ENCODE results near the gene SERAC1.

SERAC1 gene

GRCh38 chr6:158118886-158119285, 49.2 kb downstream of the SERAC1 start:
- DNase-seq, result no peak

- DNase-seq, result no peak
These were observed 52.6 kb downstream of the SERAC1 start for GRCh38 chr6:158115508-158115907.

- DNase-seq, result no peak
These were observed 53.0 kb downstream of the SERAC1 start for GRCh38 chr6:158115102-158115501.

- no peak for DNase-seq
These were observed 54.3 kb downstream of the SERAC1 start for GRCh38 chr6:158113802-158114201.

DNA sequence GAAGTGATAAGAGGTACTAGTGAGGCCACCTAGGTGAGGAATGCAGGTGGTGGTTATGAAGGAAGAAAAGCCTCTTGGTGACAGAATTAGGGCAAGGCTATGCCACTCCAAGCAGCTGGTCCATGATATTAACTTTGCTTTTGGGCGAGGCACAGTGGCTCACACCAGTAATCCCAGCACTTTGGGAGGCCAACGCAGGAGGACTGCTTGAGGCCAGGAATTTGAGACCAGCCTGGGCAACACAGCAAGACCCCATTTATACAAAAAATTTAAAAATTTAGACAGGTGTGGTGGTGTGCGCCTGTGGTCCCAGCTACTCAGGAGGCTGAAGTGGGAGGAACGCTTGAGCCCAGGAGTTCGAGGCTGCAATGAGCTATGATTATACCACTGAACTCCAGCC, 56.1 kb downstream of the SERAC1 start:
- no peak for DNase-seq

DNA sequence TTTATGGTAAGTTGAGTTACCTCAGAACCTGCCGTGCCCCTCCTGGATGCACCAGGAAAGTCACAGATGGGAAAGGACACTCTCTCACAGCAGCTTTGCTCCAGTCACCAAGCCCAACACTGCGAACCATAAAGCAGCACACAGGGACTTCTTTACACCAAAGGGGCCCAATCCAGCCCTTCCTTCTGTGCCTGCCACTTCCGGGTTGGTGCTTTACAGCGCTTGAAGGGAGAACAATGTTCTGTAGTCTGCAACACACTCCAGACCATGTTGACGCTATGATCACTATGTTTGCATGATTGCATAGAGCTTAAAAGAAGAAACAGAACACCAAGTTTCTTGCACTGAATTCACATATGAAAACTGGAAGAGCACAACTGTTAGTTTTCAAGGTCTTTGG, 57.1 kb downstream of the SERAC1 start:
- no peak for DNase-seq

GRCh38 chr6:158109748-158110147, 58.3 kb downstream of the SERAC1 start:
- no peak for DNase-seq

DNA sequence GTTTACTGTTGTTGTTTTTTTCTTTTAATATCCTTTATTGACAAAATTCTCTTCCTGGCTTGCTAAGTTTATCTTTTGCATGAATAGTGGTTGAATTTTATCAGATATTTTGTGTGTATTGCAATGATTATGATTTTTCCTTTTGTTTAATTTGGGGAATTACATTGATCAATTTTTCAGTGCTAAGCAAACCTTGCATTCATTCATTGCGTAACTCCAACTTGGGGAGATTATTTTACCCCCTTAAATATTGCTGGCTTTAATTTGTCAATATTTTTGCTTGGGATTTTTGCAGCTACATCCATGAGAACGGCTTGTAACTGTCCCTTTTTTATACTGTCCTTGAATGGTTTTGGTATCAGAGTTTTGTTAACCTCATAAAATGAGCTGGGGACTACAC, 63.4 kb downstream of the SERAC1 start:
- no peak for DNase-seq

GRCh38 chr6:158103228-158103627, 64.8 kb downstream of the SERAC1 start:
- DNase-seq, result no peak

DNA sequence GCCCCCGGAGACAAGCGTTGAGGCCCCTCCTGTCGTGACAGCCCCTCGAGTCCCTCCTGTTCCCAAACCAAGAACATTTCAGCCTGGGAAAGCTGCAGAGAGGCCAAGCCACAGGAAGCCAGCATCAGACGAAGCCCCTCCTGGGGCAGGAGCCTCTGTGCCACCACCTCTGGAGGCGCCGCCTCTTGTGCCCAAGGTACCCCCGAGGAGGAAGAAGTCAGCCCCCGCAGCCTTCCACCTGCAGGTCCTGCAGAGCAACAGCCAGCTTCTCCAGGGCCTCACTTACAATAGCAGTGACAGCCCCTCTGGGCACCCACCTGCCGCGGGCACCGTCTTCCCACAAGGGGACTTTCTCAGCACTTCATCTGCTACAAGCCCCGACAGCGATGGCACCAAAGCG, 72.4 kb downstream of the SERAC1 start:
- DNase-seq, result no peak

DNA sequence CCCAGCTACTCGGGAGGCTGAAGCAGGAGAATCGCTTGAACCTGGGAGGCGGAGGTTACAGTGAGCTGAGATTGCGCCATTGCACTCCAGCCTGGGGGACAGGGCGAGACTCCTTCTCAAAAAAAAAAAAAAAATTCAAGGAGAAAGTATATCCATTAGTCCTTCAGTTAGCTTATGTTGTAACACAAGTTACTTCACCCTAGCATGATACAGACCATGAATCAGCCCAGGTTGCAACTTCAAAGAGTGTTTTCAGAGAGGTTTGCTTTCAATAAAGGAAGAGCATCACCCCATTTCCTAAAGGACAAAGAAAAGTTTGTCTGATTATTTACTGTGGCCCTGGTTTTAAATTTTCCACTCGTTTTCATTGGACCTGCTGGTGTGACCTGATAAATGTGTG, 73.0 kb downstream of the SERAC1 start:
- no peak for DNase-seq

DNA sequence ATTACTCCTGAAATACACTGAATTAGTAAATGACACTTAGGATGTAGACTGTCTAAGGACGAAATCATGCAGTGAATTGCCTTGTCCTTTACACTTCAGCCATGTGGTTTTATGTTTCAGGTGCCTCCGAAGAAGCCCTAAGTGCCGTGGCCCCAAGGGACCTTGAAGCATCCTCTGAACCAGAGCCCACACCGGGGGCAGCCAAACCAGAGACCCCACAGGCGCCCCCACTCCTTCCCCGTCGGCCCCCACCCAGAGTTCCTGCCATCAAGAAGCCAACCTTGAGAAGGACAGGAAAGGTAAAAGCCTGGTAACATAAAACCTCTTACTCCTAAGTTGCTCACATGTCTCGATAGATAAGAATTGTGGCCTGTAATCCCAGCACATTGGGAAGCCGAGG, 75.3 kb downstream of the SERAC1 start:
- no peak for DNase-seq

GRCh38 chr6:158087224-158087867, 80.7 kb downstream of the SERAC1 start:
- no peak for DNase-seq

GRCh38 chr6:158086504-158087223, 81.4 kb downstream of the SERAC1 start:
- no peak for DNase-seq

GRCh38 chr6:158086054-158086503, 82.0 kb downstream of the SERAC1 start:
- DNase-seq, result no peak

DNA sequence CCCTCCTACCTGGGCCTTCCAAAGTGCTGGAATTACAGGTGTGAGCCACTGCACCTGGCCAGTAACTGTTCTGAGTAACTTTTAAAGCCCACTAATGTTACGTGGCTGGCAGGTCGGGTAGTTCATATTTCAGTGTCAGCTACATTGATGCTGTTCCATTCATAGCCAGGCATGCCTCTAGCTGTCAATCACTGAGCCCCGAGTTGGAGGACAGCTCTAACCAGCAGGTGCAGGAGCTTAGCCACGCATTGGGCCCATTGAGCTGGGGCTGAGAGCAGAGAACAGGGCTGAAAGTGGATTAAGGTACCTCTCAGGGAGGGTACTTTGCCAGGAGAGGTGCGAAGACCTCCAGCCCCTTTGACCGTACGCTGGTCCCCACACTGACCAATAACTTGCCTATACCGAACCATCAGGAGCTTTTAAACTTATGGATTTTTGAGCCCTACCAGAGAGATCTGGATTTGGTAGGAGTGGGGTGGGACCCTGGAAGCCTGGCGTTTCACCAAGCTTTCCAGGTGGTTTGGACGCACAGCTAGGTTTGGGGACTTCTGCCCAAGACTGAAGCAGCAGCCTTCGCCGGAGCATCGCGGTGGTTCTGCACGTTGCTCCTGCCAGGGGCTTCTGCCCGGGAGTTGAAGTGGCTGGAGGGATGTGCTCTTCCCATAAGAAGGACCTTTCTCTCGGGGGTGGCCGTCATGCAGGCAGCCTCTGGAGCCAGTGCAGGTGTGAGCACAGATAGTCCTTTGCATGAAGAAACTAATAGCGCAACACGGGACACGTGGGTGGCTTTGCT, 82.6 kb downstream of the SERAC1 start:
- DNase-seq, result no peak

GRCh38 chr6:158083455-158084325, 84.4 kb downstream of the SERAC1 start:
- no peak for DNase-seq

DNA sequence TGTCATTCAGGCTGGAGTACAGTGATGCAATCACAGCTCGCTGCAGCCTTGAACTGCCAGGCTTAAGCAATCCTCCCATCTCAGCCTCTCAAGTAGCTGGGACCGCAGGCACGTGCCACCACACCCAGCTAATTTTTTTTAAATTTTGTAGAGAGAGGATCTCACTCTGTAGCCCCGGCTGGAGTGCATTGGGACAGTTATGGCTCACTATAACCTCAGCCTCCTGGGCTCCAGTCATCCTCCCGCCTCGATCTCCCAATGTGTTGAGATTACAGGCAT, 86.5 kb downstream of the SERAC1 start:
- no peak for DNase-seq

DNA sequence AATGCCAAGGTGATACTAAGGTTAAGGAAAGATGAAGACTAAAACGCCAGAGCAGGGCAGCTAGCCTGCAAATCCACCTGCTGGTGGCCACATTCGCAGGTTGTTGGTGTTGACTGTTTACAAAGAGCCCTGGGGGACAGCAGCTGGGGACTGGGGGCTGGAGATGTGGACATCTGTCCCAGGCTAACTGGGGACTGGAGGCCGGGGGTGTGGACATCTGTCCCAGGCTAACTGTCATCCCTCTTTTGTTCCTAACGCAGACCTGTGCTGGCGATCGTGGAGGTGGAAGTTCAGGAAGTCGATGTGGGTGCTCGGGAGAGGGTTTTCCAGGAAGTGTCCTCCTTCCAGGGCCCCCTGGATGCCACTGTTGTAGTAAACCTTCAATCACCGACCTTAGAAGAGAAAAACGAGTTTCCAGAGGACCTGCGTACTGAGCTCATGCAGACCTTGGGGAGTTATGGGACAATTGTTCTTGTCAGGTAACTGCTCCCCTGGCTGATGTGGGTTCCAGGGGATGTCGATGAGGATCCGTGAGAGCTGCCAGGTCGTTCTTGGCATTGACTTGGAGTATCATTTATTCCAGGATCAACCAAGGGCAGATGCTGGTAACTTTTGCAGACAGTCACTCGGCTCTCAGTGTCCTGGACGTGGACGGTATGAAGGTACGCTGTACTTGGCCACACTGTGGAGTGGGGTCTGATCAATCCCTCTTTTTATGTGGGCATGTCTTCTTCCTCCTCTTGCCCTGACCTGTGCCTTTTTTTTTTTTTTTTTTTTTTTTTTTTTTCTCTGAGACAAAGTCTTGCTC, 87.0 kb downstream of the SERAC1 start:
- DNase-seq, result no peak

DNA sequence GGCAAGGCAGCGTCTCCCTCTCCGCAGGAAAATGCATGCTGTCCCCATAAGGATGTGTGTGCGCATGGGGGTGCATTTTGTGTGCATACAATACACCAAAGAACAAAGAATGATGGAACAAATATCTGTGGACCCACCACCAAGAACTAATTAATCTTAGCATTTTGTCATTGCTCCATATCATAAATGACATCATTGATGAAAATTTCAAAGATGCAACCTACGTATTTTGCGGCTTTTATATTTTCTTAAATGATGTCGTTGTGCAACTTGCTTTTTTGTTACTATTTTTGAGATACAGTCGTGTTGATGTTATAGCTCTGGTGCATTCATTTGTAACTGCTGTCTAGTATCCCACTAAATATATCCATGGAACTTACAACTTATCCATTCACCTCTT, 89.7 kb downstream of the SERAC1 start:
- DNase-seq, result no peak

GRCh38 chr6:158077676-158078075, 90.4 kb downstream of the SERAC1 start:
- DNase-seq, result no peak

GRCh38 chr6:158076548-158076947, 91.5 kb downstream of the SERAC1 start:
- no peak for DNase-seq

Measured in GDM1 (cell line).